Endothelial cell of umbilical vein (primary cell): ENCODE data around the gene CDC42BPB.

Source experiments
- EZH2 ChIP-seq: IDR thresholded peaks from 2 replicates; pipeline ENCODE4 v1.6.1; 2012; ENCODE audit warnings: borderline replicate concordance, low read depth, mild to moderate bottlenecking, moderate library complexity, low read length, inconsistent platforms; ENCODE audit not compliant: severe bottlenecking
- GATA2 ChIP-seq: IDR thresholded peaks from 2 replicates; pipeline ENCODE4 v1.7.0; 2011; ENCODE audit warnings: low read depth, mild to moderate bottlenecking, moderate library complexity, mixed read lengths, low read length; ENCODE audit not compliant: insufficient read length, insufficient read depth
- MYC ChIP-seq: IDR thresholded peaks from one replicate; pipeline ENCODE4 v1.6.1; 2011; ENCODE audit warnings: mild to moderate bottlenecking, low read depth, low read length
- POLR2A ChIP-seq: IDR thresholded peaks from 2 replicates; pipeline ENCODE4 v1.6.1; 2012; ENCODE audit warnings: low read depth, mild to moderate bottlenecking, control low read depth, low read length
- TF ChIP-seq, protein P1 (sequence below), 2 donors: IDR thresholded peaks; 1 replicate in 1 of 2; 2 replicates in 1 of 2; pipeline ENCODE4 v1.5.1; 2011; ENCODE audit warnings: low read length in 2 of 2, mild to moderate bottlenecking in 2 of 2, moderate library complexity in 2 of 2, control low read depth in 1 of 2, inconsistent platforms in 1 of 2, low read depth in 1 of 2; ENCODE audit not compliant: insufficient read depth in 1 of 2; ENCODE audit errors: extremely low read depth in 1 of 2

DNA sequence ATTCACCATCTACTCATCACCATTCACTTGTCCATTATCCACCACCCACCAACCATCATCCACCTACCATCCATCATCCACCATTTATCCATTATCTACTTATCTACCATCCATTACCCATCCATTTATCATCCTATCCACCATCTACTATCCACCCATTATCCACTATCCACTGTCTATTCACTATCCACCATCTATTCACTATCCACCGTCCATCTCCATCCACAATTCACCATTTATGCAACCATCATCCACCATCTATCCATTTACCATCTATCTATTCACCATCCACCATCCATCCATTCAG lies 136.4 kb downstream of the CDC42BPB start:
- TF ChIP-seq POLR2A = no peak
- TF ChIP-seq, protein P1, sequence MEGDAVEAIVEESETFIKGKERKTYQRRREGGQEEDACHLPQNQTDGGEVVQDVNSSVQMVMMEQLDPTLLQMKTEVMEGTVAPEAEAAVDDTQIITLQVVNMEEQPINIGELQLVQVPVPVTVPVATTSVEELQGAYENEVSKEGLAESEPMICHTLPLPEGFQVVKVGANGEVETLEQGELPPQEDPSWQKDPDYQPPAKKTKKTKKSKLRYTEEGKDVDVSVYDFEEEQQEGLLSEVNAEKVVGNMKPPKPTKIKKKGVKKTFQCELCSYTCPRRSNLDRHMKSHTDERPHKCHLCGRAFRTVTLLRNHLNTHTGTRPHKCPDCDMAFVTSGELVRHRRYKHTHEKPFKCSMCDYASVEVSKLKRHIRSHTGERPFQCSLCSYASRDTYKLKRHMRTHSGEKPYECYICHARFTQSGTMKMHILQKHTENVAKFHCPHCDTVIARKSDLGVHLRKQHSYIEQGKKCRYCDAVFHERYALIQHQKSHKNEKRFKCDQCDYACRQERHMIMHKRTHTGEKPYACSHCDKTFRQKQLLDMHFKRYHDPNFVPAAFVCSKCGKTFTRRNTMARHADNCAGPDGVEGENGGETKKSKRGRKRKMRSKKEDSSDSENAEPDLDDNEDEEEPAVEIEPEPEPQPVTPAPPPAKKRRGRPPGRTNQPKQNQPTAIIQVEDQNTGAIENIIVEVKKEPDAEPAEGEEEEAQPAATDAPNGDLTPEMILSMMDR (IDR thresholded peaks at IDR 0.05; ENCODE audit: extremely low read depth in 1 of 2, insufficient read depth in 1 of 2, low read depth in 1 of 2, low read length in 2 of 2) = no peak
- TF ChIP-seq MYC = no peak
- no peak for TF ChIP-seq EZH2
- no peak for TF ChIP-seq GATA2
